Measurements from ENCODE around the gene ZDHHC5. TPM values are rescaled to one million over a fixed set of nuclear protein-coding genes. Genes with fewer than 3 reads are reported as not detected.
A peak's percentile ranks its signal among the peaks of the same experiment; 100 is the strongest.
"Not testable (repeated sequence)": the region's sequence is repeated elsewhere in the genome, so short reads cannot be mapped to it uniquely, and the experiment has no call there.

Gene ZDHHC5
- polyA plus RNA-seq, 3 donors: 50.0 to 51.5 (median 50.6) TPM

GRCh38 chr11:57704932-57705331 lies 37.0 kb downstream of the ZDHHC5 start:
- no peak for DNase-seq (ENCODE audit: extremely low read depth in 1 of 11, low read depth in 9 of 11, low spot score in 4 of 11)

GRCh38 chr11:57705432-57705831 lies 37.5 kb downstream of the ZDHHC5 start:
- DNase-seq (ENCODE audit: extremely low read depth in 1 of 11, low read depth in 9 of 11, low spot score in 4 of 11): not testable (repeated sequence)

DNA sequence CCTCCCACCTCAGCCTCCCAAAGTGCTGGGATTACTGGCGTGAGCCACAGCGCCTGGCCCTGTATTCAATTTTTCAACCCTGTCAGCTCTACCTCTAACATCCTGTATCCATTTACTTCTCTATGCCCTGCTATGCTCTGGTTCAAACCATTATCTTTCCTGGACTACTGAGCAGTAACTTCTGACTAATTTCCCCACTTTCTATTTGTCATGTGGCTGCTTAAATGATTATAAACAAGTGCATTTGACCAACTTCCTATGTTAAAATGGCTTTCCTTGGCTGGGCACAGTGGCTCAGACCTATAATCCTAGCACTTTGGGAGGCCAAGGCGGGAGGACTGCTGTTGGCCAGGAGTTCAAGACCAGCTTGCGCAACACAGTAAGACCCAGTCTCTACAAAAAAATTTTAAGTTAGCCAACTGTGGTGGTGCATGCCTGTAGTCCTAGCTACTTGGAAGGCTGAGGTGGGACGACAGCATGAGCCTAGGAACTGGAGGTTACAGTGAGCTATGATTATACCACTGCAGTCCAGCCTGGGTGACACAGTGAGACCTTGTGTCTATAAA lies 42.0 kb downstream of the ZDHHC5 start:
- DNase-seq (ENCODE audit: extremely low read depth in 1 of 11, low read depth in 9 of 11, low spot score in 4 of 11): no peak

DNA sequence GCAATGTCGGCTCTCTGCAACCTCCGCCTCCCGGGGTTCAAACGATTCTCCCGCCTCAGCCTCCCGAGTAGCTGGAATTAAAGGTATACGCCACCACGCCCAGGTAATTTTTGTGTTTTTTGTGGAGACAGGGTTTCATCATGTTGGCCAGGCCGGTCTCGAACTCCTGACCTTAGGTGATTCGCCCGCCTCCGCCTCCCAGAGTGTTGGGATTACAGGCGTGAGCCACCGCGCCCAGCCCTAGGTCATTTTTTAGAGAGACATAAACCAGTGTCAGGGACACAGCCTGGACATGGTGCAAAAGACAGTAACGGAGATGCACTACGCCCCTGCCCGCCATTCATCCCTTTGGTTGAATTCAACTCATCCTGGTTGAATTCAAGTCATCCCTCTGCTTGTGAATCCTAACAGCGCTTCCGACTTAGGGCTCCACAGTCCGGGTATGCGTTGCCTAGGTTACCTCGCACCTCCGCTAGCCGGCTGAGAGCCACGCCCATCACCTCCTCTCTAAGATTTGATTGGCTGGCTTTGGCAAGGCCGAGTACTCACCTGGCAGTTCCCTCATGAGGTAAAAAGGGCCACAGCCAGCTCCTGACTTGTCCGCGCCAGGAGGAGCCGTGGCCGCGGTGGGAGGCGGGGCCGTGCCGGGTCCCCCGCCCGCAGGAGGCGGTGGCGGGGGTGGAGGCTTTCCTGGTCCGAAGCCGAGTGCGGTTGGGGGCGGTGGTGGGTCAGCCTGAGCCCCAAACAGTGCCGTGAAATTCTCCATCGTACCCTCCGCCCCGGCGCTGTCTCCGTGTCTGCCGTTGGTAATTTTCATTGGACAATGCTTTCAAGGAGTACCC lies 43.7 kb downstream of the ZDHHC5 start, which contains the start of gene MED19:
Gene MED19, minus strand, starts transcription at position 802 of the 842 bp plus-strand sequence. Its CDS starts 36 bp downstream, at position 766.
- peak; percentile 61 to 87 (median 73) for DNase-seq (ENCODE audit: extremely low read depth in 1 of 11, low read depth in 9 of 11, low spot score in 4 of 11)

DNA sequence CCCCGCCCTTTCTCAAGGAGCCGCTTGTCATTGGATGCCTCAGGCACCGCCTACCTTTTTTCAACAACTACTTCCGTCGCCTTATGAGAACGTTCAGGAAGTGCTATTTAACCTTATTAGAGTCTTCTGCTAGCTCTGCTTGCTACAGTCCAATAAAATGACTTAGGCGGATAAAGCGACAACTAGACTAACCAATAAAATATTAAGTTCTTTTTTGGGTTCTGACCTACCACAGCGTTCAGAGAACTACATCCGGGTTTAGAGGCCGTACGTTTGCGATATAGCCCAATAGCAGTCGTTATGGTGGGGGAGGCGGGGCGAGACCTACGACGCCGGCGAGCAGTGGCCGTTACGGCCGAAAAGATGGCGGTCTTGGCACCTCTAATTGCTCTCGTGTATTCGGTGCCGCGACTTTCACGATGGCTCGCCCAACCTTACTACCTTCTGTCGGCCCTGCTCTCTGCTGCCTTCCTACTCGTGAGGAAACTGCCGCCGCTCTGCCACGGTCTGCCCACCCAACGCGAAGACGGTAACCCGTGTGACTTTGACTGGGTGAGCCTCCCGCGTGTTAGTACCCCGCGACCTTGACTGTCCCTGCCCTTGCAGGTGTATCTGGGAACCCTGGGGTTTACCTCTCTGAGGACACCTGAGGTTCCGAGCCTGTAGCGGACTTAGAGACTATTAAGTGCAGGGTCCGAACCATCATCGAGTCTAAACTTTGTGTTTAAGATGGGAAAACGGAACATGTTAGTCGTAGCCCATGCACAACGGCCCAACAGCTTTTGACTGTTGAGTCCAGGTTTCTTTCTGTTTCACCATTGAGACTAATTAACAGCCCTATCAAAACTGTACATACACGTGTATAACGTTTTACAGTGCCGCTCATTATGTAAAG lies 44.6 kb downstream of the ZDHHC5 start, which contains the start of gene TMX2:
Gene TMX2, plus strand, starts transcription at position 338 of the 895 bp plus-strand sequence. Its CDS starts 26 bp downstream, at position 364.
- peak; percentile 89 to 99 (median 98) for DNase-seq (ENCODE audit: extremely low read depth in 1 of 11, low read depth in 9 of 11, low spot score in 4 of 11)

DNA sequence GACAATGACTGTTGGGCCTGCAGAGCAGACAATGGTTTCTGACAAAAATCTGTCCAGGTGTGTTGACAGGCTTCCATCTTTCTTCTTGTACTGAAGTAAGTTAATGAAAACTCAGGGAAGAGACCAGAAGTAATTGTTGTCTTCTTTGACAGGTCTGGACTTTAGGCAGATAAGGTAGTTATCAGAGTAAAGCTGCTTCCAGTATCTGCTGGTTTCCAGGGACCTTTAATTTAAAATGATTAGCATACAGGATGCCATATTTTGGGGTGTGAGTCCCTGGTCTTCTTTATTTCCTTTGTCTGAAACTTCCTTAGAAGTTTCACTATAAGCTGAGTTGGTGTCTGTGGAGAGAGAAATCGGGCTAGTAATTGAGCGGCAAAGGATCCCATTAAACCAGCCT lies 45.9 kb downstream of the ZDHHC5 start:
- no peak for DNase-seq (ENCODE audit: extremely low read depth in 1 of 11, low read depth in 9 of 11, low spot score in 4 of 11)

DNA sequence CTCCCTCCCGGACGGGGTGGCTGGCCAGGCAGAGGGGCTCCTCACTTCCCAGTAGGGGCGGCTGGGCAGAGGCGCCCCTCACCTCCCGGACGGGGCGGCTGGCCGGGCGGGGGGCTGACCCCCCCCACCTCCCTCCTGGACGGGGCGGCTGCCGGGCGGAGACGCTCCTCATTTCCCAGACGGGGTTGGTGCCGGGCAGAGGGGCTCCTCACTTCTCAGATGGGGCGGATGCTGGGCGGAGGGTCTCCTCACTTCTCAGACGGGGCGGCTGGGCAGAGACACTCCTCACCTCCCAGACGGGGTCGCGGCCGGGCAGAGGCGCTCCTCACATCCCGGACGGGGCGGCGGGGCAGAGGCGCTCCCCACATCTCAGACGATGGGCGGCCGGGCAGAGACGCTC lies 48.8 kb downstream of the ZDHHC5 start:
- not testable (repeated sequence) for DNase-seq (ENCODE audit: extremely low read depth in 1 of 11, low read depth in 9 of 11, low spot score in 4 of 11)

DNA sequence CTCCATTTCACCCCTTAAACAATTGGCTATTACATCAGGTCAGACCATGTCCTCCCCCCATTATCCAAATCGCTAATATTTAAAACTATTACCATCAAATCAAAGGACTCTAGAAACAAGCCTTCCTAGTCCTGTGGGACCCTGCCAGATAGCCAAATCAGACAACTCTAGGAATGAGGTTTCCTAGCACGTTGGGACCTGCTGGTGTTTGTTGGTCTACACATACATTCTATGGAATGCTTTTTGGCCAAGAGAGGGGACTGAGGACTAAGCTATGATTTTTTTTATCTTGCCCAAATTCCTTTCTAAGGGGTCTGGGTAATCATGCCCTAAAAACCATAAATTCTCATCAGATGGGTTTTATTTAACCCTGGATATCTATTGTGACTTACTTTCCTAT lies 59.3 kb downstream of the ZDHHC5 start:
- DNase-seq (ENCODE audit: extremely low read depth in 1 of 11, low read depth in 9 of 11, low spot score in 4 of 11): no peak

DNA sequence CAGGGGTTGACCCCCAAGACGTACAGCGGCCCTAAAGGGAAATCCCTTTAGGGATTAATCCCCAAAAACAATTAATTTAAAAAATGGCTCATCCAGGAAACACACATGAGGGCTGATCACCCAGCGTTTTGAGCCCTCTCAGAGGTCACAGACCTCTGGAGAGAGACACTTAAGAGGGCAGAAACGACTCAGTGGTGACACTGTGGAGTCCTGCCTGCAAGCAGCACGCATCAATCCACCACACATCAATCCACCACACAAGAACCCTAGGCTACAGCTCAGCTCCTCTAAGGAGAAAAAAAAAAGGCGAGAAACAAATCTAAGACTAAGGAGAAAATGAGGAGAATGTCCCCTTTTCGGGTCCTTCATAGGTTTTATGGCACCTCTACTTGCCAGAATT lies 60.9 kb downstream of the ZDHHC5 start:
- no peak for DNase-seq (ENCODE audit: extremely low read depth in 1 of 11, low read depth in 9 of 11, low spot score in 4 of 11)

GRCh38 chr11:57729479-57729878 lies 61.6 kb downstream of the ZDHHC5 start:
- DNase-seq (ENCODE audit: extremely low read depth in 1 of 11, low read depth in 9 of 11, low spot score in 4 of 11): no peak

DNA sequence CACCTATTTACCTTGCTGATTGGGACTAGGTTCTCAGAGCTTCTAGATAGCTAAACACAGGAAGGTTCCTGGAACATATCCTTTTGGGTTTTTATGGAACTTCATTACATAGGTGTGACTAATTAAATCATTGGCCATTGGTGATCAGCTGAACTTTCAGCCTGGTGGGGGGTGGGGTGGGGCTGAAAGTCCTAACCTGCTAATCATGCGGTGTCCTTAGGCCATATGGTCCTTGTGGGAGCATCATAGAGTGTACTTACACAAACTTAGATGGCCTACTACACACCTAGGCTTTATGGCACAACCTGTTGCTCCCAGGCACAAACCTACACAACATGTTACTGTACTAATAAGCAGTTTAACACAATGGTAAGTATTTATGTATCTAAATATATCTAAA lies 64.7 kb downstream of the ZDHHC5 start:
- no peak for DNase-seq (ENCODE audit: extremely low read depth in 1 of 11, low read depth in 9 of 11, low spot score in 4 of 11)

DNA sequence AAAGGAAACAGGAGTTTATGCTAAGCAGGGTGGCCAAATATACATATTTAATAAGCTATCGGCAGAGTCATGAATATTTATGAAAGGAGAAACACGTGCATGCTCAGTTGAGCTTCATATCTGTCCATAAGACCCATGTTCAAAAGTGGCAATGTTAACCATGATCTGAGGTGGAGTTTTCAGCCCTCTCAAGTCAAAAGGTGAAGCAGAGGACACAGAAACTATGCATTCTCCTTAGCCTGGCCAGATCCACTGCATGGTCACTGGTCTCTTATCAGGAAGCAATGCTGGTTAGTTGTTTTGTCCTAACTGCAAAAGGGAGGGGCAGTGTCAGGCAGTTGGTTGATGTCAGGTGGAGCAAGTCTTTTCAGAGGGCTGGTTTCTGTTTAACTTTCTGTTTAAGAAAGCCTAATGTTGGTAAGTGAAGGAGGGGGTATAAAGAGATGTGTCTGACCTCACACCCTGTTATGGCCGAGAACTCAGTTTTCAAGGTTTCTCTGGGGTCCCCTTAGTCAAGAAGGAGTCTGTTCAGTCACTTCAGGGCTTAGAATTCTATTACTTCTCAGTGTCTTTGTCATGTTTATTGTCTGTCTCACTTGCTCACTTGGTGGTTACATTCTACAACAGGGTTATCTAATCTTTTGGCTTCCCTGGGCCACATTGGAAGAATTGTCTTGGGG lies 67.8 kb downstream of the ZDHHC5 start:
- DNase-seq (ENCODE audit: extremely low read depth in 1 of 11, low read depth in 9 of 11, low spot score in 4 of 11): no peak

GRCh38 chr11:57741132-57742086 lies 73.5 kb downstream of the ZDHHC5 start, which contains the start of gene SELENOH:
TSS of gene SELENOH (plus strand) at chr11:57741491. CDS start at chr11:57741596, 105 bp downstream.
- DNase-seq (ENCODE audit: extremely low read depth in 1 of 11, low read depth in 9 of 11, low spot score in 4 of 11): peak; percentile 89 to 97 (median 94)

DNA sequence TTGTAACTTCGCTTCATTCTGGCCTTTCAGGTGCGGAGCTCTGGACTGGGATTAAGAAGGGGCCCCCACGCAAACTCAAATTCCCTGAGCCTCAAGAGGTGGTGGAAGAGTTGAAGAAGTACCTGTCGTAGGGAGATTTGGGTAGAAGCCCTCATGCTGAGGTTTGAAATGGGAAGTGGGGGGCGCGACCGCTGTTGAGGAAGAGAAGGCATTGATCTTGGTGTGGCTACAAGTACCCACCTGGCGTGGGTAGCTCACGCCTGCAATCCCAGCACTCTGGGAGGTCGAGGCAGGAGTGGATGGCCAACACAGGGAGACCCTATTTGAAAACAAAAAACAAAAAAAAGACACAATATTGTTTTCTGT lies 74.2 kb downstream of the ZDHHC5 start:
- no peak for DNase-seq (ENCODE audit: extremely low read depth in 1 of 11, low read depth in 9 of 11, low spot score in 4 of 11)

GRCh38 chr11:57744357-57744756 lies 76.4 kb downstream of the ZDHHC5 start:
- DNase-seq (ENCODE audit: extremely low read depth in 1 of 11, low read depth in 9 of 11, low spot score in 4 of 11): no peak

- DNase-seq (ENCODE audit: extremely low read depth in 1 of 11, low read depth in 9 of 11, low spot score in 4 of 11): no peak
Observed at GRCh38 chr11:57745206-57745605, 77.3 kb downstream of the ZDHHC5 start.

DNA sequence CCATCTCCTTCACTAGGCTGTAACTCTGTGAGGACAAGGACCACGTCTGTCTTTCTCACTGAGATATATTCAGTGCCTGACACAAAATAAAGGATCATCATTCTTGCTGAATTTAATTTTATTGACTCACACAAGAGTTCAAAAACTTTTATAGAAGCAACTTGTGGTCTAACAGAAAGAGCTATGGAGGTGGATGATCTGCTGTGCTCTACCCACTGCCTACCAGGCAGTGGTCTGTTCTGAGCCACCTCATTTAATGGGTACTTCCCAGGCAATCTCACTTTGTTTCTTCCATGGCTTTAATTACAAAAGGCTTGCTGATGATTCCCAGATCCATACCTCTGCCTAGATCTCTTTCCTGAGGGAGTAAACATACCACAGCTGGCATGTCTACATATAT lies 79.0 kb downstream of the ZDHHC5 start:
- DNase-seq (ENCODE audit: extremely low read depth in 1 of 11, low read depth in 9 of 11, low spot score in 4 of 11): no peak

All from renal cortex interstitium (tissue), 11 donors.